Body of pancreas (tissue), 4 donors: ENCODE measurements around the gene LDLRAD2.

ENCODE experiments used
- CTCF ChIP-seq, 7 experiments: fragments of 450-650 bp in 4 of 7; fragments of 200-600 bp in 3 of 7; sonication (generic) in 3 of 7; IDR thresholded peaks; one replicate each; pipeline ENCODE4 v1.5.1; 2016 to 2019; ENCODE audit warnings: antibody characterized with exemption in 7 of 7
- POLR2A ChIP-seq, 3 donors: fragments of 450-650 bp; IDR thresholded peaks; one replicate each; pipeline ENCODE4 v1.6.1; 2016; ENCODE audit warnings: antibody characterized with exemption in 3 of 3, mild to moderate bottlenecking in 2 of 3

- TF ChIP-seq CTCF (IDR thresholded peaks at IDR 0.05) (no peak), POLR2A (IDR thresholded peaks at IDR 0.05) (no peak)
These were observed 49.8 kb downstream of the LDLRAD2 start for GRCh38 chr1:21861602-21862429.
